ENCODE results near the gene SYCE1L.

The SYCE1L gene

GRCh38 chr16:77212741-77213541 lies 13.7 kb downstream of the SYCE1L start:
- WGBS (ENCODE audit: extremely low coverage, insufficient coverage, insufficient read length): no CpG with 5 or more reads among the region's 62 CpGs
- peak overlapping the region; percentile 40 for H3K27ac ChIP-seq (ENCODE audit: low read depth, low read length)

DNA sequence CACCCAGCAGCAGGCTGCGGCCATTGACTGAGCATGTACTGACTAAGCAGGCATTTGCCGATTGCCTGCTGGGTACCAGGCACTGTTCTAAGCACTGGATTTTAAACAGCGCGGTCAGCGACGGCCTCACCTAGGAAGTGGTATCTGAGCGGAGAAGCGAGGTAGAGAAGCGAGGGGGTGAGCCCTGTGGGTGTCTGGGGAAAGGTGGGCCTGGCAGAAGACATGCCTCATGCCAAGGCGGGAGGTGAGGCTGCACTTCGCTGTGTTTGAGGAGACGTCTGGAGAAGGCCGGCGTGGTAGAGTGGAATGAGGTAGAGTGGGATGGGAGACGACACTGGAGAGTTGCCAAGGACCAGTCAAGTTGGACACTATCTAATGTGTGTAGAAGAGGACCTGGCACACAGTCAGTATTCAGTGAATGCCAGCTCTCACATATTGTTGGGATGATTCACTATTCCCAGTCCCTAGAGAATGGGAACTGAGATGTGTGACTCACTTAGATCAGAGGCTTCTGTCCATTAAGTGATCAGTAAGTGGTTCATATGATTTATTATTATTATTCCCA lies 14.4 kb downstream of the SYCE1L start:
- Histone ChIP-seq H3K14ac (ENCODE audit: low read length) (no peak overlapping the region), H3K36me3 (ENCODE audit: control insufficient read depth in 1 of 2, insufficient read depth in 2 of 2, low read length in 2 of 2) (no peaks in the 10 kb centered on the region), H2AK5ac (ENCODE audit: low read length) (no peak overlapping the region), H2BK5ac (ENCODE audit: low read depth, low read length, poor library complexity) (no peak overlapping the region), H3K27ac (ENCODE audit: low read depth, low read length) (no peak overlapping the region), H3K9ac (ENCODE audit: low read length) (no peak overlapping the region), H3K4me2 (ENCODE audit: low read length) (peak overlapping the region; percentile 78), H2AFZ (ENCODE audit: insufficient read depth, low read length, poor library complexity) (no peak overlapping the region), H2BK12ac (ENCODE audit: low read length) (no peak overlapping the region), H2BK120ac (ENCODE audit: insufficient read depth, low read length, poor library complexity) (no peak overlapping the region), H3K27me3 (ENCODE audit: insufficient read depth, low read length) (no peaks in the 10 kb centered on the region), H4K91ac (ENCODE audit: low read depth, low read length) (no peak overlapping the region), H3K79me2 (ENCODE audit: control insufficient read depth, insufficient read depth, low read length, poor library complexity) (peaks cover 2% of the 10 kb centered on the region), H3K9me3 (ENCODE audit: insufficient read depth, low read depth, low read length) (peaks cover 2% of the 10 kb centered on the region), H3K18ac (ENCODE audit: low read length) (no peak overlapping the region), H3K23ac (ENCODE audit: low read length) (no peak overlapping the region), H4K12ac (ENCODE audit: low read depth, low read length) (no peak overlapping the region), H3K4ac (ENCODE audit: low read depth, low read length) (no peak overlapping the region), H4K8ac (ENCODE audit: low read depth, low read length) (no peak overlapping the region), H3K4me1 (ENCODE audit: control insufficient read depth in 1 of 2, insufficient read depth in 2 of 2, low read length in 2 of 2) (peaks cover 8% of the 10 kb centered on the region in 2 experiments), H3K79me1 (ENCODE audit: low read length) (peaks cover 7% of the 10 kb centered on the region), H3K4me3 (ENCODE audit: low read depth, low read length) (no peak overlapping the region)
- peak in 1 of 2 donors; percentile 33 for DNase-seq
- WGBS (ENCODE audit: extremely low coverage, insufficient coverage, insufficient read length): no CpG with 5 or more reads among the region's 15 CpGs

More at GRCh38 chr16:77212741-77213541, 13.7 kb downstream of the SYCE1L start:
- Histone ChIP-seq H3K4me1 (ENCODE audit: control insufficient read depth in 1 of 2, insufficient read depth in 2 of 2, low read length in 2 of 2) (peaks cover 8% of the 10 kb centered on the region in 2 experiments), H3K4me3 (ENCODE audit: low read depth, low read length) (peak overlapping the region; percentile 79), H2BK5ac (ENCODE audit: low read depth, low read length, poor library complexity) (peak overlapping the region; percentile 26), H3K79me2 (ENCODE audit: control insufficient read depth, insufficient read depth, low read length, poor library complexity) (peaks cover 2% of the 10 kb centered on the region), H3K9me3 (ENCODE audit: insufficient read depth, low read depth, low read length) (peaks cover 2% of the 10 kb centered on the region), H3K4ac (ENCODE audit: low read depth, low read length) (no peak overlapping the region), H4K8ac (ENCODE audit: low read depth, low read length) (peak overlapping the region; percentile 66), H4K91ac (ENCODE audit: low read depth, low read length) (peak overlapping the region; percentile 72), H3K4me2 (ENCODE audit: low read length) (peak overlapping the region; percentile 78), H2BK120ac (ENCODE audit: insufficient read depth, low read length, poor library complexity) (peak overlapping the region; percentile 74), H3K18ac (ENCODE audit: low read length) (peak overlapping the region; percentile 89), H3K27me3 (ENCODE audit: insufficient read depth, low read length) (no peaks in the 10 kb centered on the region), H3K23ac (ENCODE audit: low read length) (no peak overlapping the region), H2BK12ac (ENCODE audit: low read length) (no peak overlapping the region), H3K79me1 (ENCODE audit: low read length) (peaks cover 7% of the 10 kb centered on the region), H3K36me3 (ENCODE audit: control insufficient read depth in 1 of 2, insufficient read depth in 2 of 2, low read length in 2 of 2) (no peaks in the 10 kb centered on the region), H3K14ac (ENCODE audit: low read length) (peak overlapping the region; percentile 43), H4K12ac (ENCODE audit: low read depth, low read length) (peak overlapping the region; percentile 49), H2AFZ (ENCODE audit: insufficient read depth, low read length, poor library complexity) (peak overlapping the region; percentile 82), H3K9ac (ENCODE audit: low read length) (peak overlapping the region; percentile 63), H2AK5ac (ENCODE audit: low read length) (no peak overlapping the region)
- peak; percentile 45 to 60 for DNase-seq

- WGBS (ENCODE audit: extremely low coverage, insufficient coverage, insufficient read length): no CpG with 5 or more reads among the region's 12 CpGs
- H4K8ac ChIP-seq (ENCODE audit: low read depth, low read length): no peak overlapping the region
- H3K36me3 ChIP-seq (ENCODE audit: control insufficient read depth in 1 of 2, insufficient read depth in 2 of 2, low read length in 2 of 2): no peaks in the 10 kb centered on the region
- no peak overlapping the region for H4K12ac ChIP-seq (ENCODE audit: low read depth, low read length)
- no peak overlapping the region for H3K18ac ChIP-seq (ENCODE audit: low read length)
- H2AK5ac ChIP-seq (ENCODE audit: low read length): no peak overlapping the region
- no peak overlapping the region for H3K4ac ChIP-seq (ENCODE audit: low read depth, low read length)
- peaks cover 7% of the 10 kb centered on the region for H3K79me1 ChIP-seq (ENCODE audit: low read length)
- no peak overlapping the region for H3K23ac ChIP-seq (ENCODE audit: low read length)
- no peak overlapping the region for H2AFZ ChIP-seq (ENCODE audit: insufficient read depth, low read length, poor library complexity)
- peak overlapping the region; percentile 36 for H3K4me3 ChIP-seq (ENCODE audit: low read depth, low read length)
- H3K9ac ChIP-seq (ENCODE audit: low read length): no peak overlapping the region
- H3K14ac ChIP-seq (ENCODE audit: low read length): no peak overlapping the region
- peaks cover 2% of the 10 kb centered on the region for H3K9me3 ChIP-seq (ENCODE audit: insufficient read depth, low read depth, low read length)
- no peak for DNase-seq
- H2BK12ac ChIP-seq (ENCODE audit: low read length): no peak overlapping the region
- H2BK5ac ChIP-seq (ENCODE audit: low read depth, low read length, poor library complexity): no peak overlapping the region
- H3K27me3 ChIP-seq (ENCODE audit: insufficient read depth, low read length): no peaks in the 10 kb centered on the region
- H3K4me1 ChIP-seq (ENCODE audit: control insufficient read depth in 1 of 2, insufficient read depth in 2 of 2, low read length in 2 of 2): peaks cover 8% of the 10 kb centered on the region in 2 experiments
- no peak overlapping the region for H4K91ac ChIP-seq (ENCODE audit: low read depth, low read length)
- no peak overlapping the region for H3K4me2 ChIP-seq (ENCODE audit: low read length)
- H3K27ac ChIP-seq (ENCODE audit: low read depth, low read length): no peak overlapping the region
- no peak overlapping the region for H2BK120ac ChIP-seq (ENCODE audit: insufficient read depth, low read length, poor library complexity)
- peaks cover 2% of the 10 kb centered on the region for H3K79me2 ChIP-seq (ENCODE audit: control insufficient read depth, insufficient read depth, low read length, poor library complexity)
Measured at GRCh38 chr16:77214411-77215138, 15.4 kb downstream of the SYCE1L start.

DNA sequence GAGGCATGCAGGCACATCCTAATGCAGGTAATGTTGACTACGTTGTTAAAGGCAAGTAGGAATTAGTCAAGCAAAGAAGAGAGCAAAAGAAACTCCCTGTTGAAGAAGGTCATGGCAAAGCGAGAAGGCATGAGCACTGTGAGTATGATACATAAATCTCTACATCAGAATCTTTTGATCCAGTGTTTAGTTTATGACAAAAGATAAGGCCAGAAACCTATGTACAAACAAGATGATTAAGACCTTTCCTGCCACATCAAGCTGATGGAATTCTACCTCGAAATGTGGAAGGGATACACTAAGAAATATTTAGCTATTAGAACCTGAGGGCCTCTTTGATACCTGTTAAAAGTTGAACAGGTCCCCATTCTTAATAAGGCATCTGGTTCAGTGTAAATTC lies 20.2 kb downstream of the SYCE1L start:
- no peak overlapping the region for H2BK12ac ChIP-seq (ENCODE audit: low read length)
- H3K4me3 ChIP-seq (ENCODE audit: low read depth, low read length): no peak overlapping the region
- H3K36me3 ChIP-seq (ENCODE audit: control insufficient read depth in 1 of 2, insufficient read depth in 2 of 2, low read length in 2 of 2): peaks cover 2 to 3% of the 10 kb centered on the region in 2 experiments
- no peak overlapping the region for H2BK5ac ChIP-seq (ENCODE audit: low read depth, low read length, poor library complexity)
- H3K27me3 ChIP-seq (ENCODE audit: insufficient read depth, low read length): no peaks in the 10 kb centered on the region
- no peak overlapping the region for H2AFZ ChIP-seq (ENCODE audit: insufficient read depth, low read length, poor library complexity)
- H3K9ac ChIP-seq (ENCODE audit: low read length): no peak overlapping the region
- H3K4me2 ChIP-seq (ENCODE audit: low read length): no peak overlapping the region
- H3K79me1 ChIP-seq (ENCODE audit: low read length): no peaks in the 10 kb centered on the region
- DNase-seq: no peak
- H3K79me2 ChIP-seq (ENCODE audit: control insufficient read depth, insufficient read depth, low read length, poor library complexity): no peaks in the 10 kb centered on the region
- no peak overlapping the region for H3K23ac ChIP-seq (ENCODE audit: low read length)
- H4K91ac ChIP-seq (ENCODE audit: low read depth, low read length): no peak overlapping the region
- H3K27ac ChIP-seq (ENCODE audit: low read depth, low read length): no peak overlapping the region
- no peak overlapping the region for H3K4ac ChIP-seq (ENCODE audit: low read depth, low read length)
- H2BK120ac ChIP-seq (ENCODE audit: insufficient read depth, low read length, poor library complexity): no peak overlapping the region
- H4K8ac ChIP-seq (ENCODE audit: low read depth, low read length): no peak overlapping the region
- no peaks in the 10 kb centered on the region for H3K9me3 ChIP-seq (ENCODE audit: insufficient read depth, low read depth, low read length)
- no peak overlapping the region for H3K14ac ChIP-seq (ENCODE audit: low read length)
- no peak overlapping the region for H3K18ac ChIP-seq (ENCODE audit: low read length)
- peaks cover 0 to 2% of the 10 kb centered on the region in 2 experiments for H3K4me1 ChIP-seq (ENCODE audit: control insufficient read depth in 1 of 2, insufficient read depth in 2 of 2, low read length in 2 of 2)
- H4K12ac ChIP-seq (ENCODE audit: low read depth, low read length): no peak overlapping the region
- no CpG with 5 or more reads among the region's 3 CpGs for WGBS (ENCODE audit: extremely low coverage, insufficient coverage, insufficient read length)
- no peak overlapping the region for H2AK5ac ChIP-seq (ENCODE audit: low read length)

Data from trophoblast cell (in vitro differentiated cells and primary cell).